Omental fat pad (tissue), 4 donors: ENCODE measurements around the gene C1orf56. TPM values are rescaled to one million over a fixed set of nuclear protein-coding genes. Genes with fewer than 3 reads are reported as not detected.

Experiments used
- ATAC-seq: fragments of 150-250 bp; one replicate; pipeline ENCODE4 v1.9.1; 2016; ENCODE audit warnings: mild to moderate bottlenecking, moderate library complexity; ENCODE audit not compliant: low FRiP score
- DNase-seq: peaks from one replicate; pipeline ENCODE4 v3.0.0-alpha.2; 2019; ENCODE audit warnings: low spot score
- CTCF ChIP-seq, 3 donors: fragments of 450-650 bp; IDR thresholded peaks; one replicate each; pipeline ENCODE4 v1.5.1; 2016 to 2017; ENCODE audit warnings: antibody characterized with exemption in 3 of 3, mild to moderate bottlenecking in 3 of 3, moderate library complexity in 2 of 3
- total RNA-seq, 4 donors: library from RNA; depleted of rRNA; stranded (reverse); fragments of >200 nt; gene quantifications; one replicate each; pipeline ENCODE4 v1.1.0, GENCODE V29; 2016

C1orf56 gene
- total RNA-seq, 4 donors from 2014 or later, result 2.8 to 7.8 (median 5.6) TPM

DNA sequence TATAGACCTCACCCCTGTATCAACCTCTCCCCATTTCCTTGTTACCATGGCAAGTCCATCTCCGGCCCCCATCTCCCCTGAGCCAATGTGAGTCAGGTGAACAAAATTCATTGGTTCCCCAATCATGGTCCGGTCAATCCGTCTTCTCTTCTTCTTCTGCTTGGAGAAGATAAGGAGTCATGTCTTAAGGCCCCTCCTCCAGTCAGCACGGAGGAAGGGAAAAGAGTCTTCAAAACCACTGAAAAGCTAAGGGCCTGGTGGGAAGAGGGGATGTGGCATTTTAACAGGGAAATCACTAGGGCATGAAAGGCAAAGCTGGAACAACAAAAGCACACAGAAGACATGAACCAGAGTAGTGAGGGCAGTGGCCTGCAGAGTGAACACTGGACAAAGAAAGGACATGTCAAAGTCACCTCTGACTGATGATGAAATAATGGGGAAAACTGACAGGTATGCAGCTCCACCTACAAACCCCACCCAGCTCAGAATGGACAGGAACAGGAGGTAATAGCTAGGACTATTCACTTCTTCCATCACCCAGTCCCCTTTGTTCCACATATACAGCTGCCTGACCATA lies 7.5 kb downstream of the C1orf56 start:
- ATAC-seq (no peak), DNase-seq (no peak)
- TF ChIP-seq CTCF (IDR thresholded peaks at IDR 0.05), result no peak

DNA sequence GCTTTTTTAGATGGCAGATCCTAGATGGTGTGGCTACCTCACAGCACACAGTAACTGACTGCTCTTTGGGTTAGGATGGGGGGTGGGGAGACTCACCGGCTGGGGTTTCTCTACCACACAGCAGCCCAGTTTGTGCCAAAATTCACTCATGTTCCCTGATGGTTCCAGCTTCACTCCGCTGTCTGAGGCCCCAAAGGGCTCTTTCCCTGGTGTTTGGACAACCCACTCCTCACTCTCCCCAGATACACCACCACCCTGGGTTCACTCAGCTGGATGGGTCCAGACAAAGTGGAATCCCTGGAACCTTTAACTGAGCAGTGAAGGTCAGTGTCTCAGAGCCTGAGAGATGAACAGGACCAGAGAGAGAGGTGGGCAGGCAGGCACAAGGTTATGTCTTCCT lies 8.0 kb downstream of the C1orf56 start:
- DNase-seq, result no peak
- ATAC-seq, result no peak
- TF ChIP-seq CTCF (IDR thresholded peaks at IDR 0.05), result no peak

DNA sequence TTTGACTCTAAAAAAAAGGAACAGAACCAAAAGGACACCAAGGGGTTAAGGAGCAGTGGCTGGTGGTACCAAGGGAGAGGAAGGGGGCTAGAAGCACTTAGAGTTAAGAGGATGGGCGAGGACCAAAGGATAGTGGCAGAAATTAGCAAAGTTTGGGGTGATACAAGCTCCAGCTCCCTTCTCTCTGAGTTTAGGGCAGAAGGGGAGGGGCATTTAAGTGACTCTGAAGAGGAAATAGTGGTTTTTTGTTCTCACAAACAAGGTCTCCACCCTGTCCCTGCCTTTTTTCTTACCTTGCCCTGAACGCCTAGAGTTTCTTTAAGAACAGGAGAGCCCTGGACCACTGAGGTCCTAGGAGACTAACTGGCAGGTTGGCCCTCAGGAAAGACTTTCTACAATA lies 8.6 kb downstream of the C1orf56 start:
- no peak for ATAC-seq
- TF ChIP-seq CTCF (IDR thresholded peaks at IDR 0.05), result no peak
- DNase-seq, result no peak

DNA sequence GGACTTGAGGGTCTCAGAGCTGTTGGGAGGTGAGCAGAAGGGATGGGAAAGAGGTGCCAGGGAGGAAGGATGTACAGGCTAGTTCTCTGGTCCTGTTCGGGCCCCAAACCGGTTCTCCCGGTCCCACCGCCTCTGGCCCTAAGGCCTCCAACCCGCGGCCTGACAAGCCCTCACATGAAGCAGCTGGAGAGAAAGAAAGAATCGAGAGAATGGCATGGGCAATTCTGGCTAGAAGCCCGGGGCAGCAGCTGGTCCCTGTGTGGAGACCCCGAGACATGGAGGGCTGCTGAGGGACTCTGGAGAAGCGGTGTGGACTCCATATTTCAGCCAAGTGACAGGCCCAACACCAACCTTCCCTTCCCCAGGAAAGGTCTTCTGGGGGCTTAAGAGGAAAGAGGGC lies 11.1 kb downstream of the C1orf56 start:
- DNase-seq (no peak), ATAC-seq (no peak)
- TF ChIP-seq CTCF (IDR thresholded peaks at IDR 0.05), result no peak

GRCh38 chr1:151059109-151060006 lies 11.8 kb downstream of the C1orf56 start, which contains the start of gene CDC42SE1:
CDC42SE1 (minus strand) TSS chr1:151059622; CDS start chr1:151055730, 3,892 bp downstream.
- peak in 2 of 3 donors; percentile 15 to 55 for TF ChIP-seq CTCF (IDR thresholded peaks at IDR 0.05)

DNA sequence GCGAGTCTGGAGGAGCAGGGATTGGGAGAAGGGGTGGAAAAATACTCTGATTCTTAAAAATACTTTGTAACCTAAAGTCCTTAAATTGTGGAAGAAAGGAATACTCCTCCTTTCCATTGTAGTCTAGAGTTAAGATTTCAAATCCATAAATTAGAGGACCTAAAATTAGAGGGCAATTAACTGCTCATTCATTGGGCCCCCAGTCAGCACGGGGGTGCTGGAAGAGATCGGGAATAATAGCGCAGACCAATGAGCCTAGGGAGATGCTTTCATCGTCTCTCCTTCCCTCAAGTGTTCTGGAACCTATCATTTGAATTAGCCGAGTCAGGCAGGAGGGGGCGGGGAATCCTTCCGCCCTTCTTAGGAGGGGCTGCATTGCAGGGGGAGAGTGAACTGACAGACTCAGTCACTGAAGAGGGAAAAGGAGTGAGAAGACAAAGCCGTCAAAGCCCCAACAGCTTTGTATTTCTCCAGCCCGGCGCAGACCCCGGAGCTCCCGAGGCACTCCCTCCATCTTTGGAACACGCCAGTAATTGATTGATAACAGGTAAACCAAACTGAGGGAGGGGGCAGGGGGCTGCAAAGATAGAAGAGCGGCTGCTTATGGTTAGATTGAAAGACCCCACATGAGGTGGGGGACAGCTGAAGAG lies 12.6 kb downstream of the C1orf56 start, which contains the start of gene MLLT11:
TSS of gene MLLT11 (plus strand) at position 391 of the 650 bp plus-strand sequence. CDS start 6,828 bp downstream, outside the sequence.
- DNase-seq (no peak), ATAC-seq (peak; percentile 40)
- no peak for TF ChIP-seq CTCF (IDR thresholded peaks at IDR 0.05)

More at GRCh38 chr1:151059109-151060006, 11.8 kb downstream of the C1orf56 start, which contains the start of gene CDC42SE1:
- ATAC-seq (peak; percentile 73), DNase-seq (no peak)
